ENCODE results near the gene TRIM54. TPM values are rescaled to one million over a fixed set of nuclear protein-coding genes. Genes with fewer than 3 reads are reported as not detected.

The TRIM54 gene, protein sequence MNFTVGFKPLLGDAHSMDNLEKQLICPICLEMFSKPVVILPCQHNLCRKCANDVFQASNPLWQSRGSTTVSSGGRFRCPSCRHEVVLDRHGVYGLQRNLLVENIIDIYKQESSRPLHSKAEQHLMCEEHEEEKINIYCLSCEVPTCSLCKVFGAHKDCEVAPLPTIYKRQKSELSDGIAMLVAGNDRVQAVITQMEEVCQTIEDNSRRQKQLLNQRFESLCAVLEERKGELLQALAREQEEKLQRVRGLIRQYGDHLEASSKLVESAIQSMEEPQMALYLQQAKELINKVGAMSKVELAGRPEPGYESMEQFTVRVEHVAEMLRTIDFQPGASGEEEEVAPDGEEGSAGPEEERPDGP
- total RNA-seq, result 1 to 10 TPM in 1 of 2 donors, under 1 TPM in 1; 0.41 to 2.5 TPM

DNA sequence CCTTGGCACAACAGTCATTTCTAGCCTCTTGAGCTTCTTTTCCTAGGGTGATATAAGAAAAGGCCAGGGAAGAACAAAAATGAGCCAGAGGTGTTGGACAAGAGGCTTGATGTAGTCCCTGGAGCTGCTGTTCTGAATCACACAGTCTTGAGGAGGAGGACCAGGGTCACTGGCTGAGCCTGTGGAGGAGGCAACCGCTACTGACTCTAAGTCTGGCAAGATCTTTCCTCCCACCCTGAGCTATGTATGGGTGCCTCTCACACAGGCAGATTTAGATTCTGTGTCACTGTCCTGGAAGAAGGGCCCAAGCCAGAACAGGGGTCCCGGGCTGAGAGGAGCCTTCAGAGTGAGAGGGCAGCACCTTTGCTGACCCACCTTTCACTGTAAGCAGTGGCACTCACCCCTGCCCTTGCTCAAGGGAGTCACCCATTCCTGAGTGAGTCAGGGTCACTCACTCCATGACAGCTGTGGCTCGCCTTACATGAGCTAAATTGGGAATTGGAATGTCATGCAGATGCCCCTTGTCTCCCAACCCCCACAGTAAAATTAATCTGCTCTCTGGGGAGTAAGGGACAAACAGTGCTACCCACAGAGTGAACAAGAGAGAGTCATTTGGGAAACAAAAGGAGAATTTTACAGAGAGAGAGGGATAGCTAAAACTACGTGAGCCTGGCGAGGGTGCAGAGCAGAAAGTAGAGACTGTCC is at the start of gene TRIM54:
TRIM54 (plus strand) TSS at position 575 of the 705 bp plus-strand sequence. CDS start 303 bp downstream, outside the sequence.
- DNase-seq (ENCODE audit: low spot score), result no peak
- H3K9me3 ChIP-seq, result no peaks in the 10 kb centered on the region
- H3K4me1 ChIP-seq (ENCODE audit: control insufficient read depth in 1 of 2, low read depth in 2 of 2), result peaks cover 0 to 3% of the 10 kb centered on the region in 2 donors
- ATAC-seq (ENCODE audit: insufficient number of reproducible peaks, low FRiP score, low read depth), result no peak
- H3K27me3 ChIP-seq (replicated peaks; ENCODE audit: insufficient read depth), result no peaks in the 10 kb centered on the region
- no peak within 1 kb of the TSS for H3K4me3 ChIP-seq
- no peaks in the 10 kb centered on the region for H3K36me3 ChIP-seq
- TF ChIP-seq, protein P1, sequence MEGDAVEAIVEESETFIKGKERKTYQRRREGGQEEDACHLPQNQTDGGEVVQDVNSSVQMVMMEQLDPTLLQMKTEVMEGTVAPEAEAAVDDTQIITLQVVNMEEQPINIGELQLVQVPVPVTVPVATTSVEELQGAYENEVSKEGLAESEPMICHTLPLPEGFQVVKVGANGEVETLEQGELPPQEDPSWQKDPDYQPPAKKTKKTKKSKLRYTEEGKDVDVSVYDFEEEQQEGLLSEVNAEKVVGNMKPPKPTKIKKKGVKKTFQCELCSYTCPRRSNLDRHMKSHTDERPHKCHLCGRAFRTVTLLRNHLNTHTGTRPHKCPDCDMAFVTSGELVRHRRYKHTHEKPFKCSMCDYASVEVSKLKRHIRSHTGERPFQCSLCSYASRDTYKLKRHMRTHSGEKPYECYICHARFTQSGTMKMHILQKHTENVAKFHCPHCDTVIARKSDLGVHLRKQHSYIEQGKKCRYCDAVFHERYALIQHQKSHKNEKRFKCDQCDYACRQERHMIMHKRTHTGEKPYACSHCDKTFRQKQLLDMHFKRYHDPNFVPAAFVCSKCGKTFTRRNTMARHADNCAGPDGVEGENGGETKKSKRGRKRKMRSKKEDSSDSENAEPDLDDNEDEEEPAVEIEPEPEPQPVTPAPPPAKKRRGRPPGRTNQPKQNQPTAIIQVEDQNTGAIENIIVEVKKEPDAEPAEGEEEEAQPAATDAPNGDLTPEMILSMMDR (IDR thresholded peaks at IDR 0.05), result no peak
- H3K27ac ChIP-seq, result no peak within 1 kb of the TSS

DNA sequence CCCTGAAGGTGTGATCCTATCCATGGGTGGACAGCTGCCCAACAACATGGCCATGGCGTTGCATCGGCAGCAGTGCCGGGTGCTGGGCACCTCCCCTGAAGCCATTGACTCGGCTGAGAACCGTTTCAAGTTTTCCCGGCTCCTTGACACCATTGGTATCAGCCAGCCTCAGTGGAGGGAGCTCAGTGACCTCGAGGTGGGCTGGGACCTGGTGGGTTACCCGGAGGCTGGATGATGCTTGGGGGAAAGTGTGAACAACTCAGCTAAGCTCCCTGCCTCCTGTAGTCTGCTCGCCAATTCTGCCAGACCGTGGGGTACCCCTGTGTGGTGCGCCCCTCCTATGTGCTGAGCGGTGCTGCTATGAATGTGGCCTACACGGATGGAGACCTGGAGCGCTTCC is 48.9 kb upstream of the TRIM54 start:
- H3K4me1 ChIP-seq (ENCODE audit: control insufficient read depth in 1 of 2, low read depth in 2 of 2), result no peaks in the 10 kb centered on the region
- TF ChIP-seq, protein P1 (IDR thresholded peaks at IDR 0.05), result no peak
- no peaks in the 10 kb centered on the region for H3K27me3 ChIP-seq (replicated peaks; ENCODE audit: insufficient read depth)
- H3K4me3 ChIP-seq, result no peak overlapping the region
- no peak for DNase-seq (ENCODE audit: low spot score)
- no peak overlapping the region for H3K27ac ChIP-seq
- peaks cover 61% of the 10 kb centered on the region for H3K36me3 ChIP-seq
- no peaks in the 10 kb centered on the region for H3K9me3 ChIP-seq
- ATAC-seq (ENCODE audit: insufficient number of reproducible peaks, low FRiP score, low read depth), result no peak

DNA sequence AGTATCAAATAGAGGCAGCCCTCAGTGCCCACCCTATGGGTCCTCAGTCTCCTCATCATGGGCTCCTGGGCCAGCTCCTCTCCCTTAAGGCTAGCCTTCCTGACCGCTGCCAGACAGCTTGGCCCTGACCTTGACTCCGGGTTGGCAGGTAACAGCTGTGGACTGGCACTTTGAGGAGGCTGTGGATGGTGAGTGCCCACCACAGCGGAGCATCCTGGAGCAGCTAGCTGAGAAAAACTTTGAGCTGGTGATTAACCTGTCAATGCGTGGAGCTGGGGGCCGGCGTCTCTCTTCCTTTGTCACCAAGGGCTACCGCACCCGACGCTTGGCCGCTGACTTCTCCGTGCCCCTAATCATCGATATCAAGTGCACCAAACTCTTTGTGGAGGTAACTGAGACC is 46.1 kb upstream of the TRIM54 start:
- Histone ChIP-seq H3K4me3 (no peak overlapping the region), H3K4me1 (ENCODE audit: control insufficient read depth in 1 of 2, low read depth in 2 of 2) (no peaks in the 10 kb centered on the region), H3K36me3 (peaks cover 78% of the 10 kb centered on the region), H3K27ac (no peak overlapping the region), H3K9me3 (no peaks in the 10 kb centered on the region), H3K27me3 (replicated peaks; ENCODE audit: insufficient read depth) (no peaks in the 10 kb centered on the region)
- ATAC-seq (ENCODE audit: insufficient number of reproducible peaks, low FRiP score, low read depth), result no peak
- TF ChIP-seq, protein P1 (IDR thresholded peaks at IDR 0.05), result no peak
- no peak for DNase-seq (ENCODE audit: low spot score)

DNA sequence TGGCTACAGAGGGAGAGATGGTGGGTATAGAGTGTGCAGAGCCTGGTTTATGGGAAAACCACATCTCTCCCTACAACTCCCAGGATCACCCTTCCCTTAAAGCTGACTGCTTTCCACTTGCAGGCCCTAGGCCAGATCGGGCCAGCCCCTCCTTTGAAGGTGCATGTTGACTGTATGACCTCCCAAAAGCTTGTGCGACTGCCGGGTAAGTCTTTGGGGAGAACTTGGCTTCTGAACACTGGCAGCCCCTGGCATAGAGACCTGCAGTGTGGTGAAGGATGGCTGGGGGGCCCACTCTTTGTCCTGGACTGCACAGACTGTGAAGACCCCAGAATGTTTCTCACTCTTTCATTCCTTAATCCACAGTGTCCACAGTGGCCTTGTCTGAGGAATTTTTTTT is 45.6 kb upstream of the TRIM54 start:
- DNase-seq (ENCODE audit: low spot score) (no peak), ATAC-seq (ENCODE audit: insufficient number of reproducible peaks, low FRiP score, low read depth) (no peak)
- TF ChIP-seq, protein P1 (IDR thresholded peaks at IDR 0.05), result no peak
- H3K9me3 ChIP-seq, result no peaks in the 10 kb centered on the region
- no peaks in the 10 kb centered on the region for H3K27me3 ChIP-seq (replicated peaks; ENCODE audit: insufficient read depth)
- no peak overlapping the region for H3K27ac ChIP-seq
- H3K36me3 ChIP-seq, result peaks cover 78% of the 10 kb centered on the region
- H3K4me1 ChIP-seq (ENCODE audit: control insufficient read depth in 1 of 2, low read depth in 2 of 2), result no peaks in the 10 kb centered on the region
- no peak overlapping the region for H3K4me3 ChIP-seq

DNA sequence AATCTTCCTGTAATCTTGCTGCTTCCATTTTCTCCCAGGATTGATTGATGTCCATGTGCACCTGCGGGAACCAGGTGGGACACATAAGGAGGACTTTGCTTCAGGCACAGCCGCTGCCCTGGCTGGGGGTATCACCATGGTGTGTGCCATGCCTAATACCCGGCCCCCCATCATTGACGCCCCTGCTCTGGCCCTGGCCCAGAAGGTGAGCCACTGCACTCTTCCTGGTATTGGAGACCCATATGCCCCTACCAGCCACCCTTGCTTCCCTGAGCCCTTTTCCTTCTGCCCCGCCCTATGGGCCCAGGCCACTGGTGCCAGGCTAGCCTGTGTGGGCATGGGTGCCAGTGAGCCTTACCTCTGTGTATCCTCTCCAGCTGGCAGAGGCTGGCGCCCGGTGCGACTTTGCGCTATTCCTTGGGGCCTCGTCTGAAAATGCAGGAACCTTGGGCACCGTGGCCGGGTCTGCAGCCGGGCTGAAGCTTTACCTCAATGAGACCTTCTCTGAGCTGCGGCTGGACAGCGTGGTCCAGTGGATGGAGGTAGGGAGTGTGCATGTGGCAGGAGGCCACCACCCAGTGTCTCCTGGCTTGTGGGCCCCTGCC is 44.8 kb upstream of the TRIM54 start:
- H3K9me3 ChIP-seq, result no peaks in the 10 kb centered on the region
- ATAC-seq (ENCODE audit: insufficient number of reproducible peaks, low FRiP score, low read depth), result no peak
- no peak overlapping the region for H3K4me3 ChIP-seq
- H3K27me3 ChIP-seq (replicated peaks; ENCODE audit: insufficient read depth), result no peaks in the 10 kb centered on the region
- H3K36me3 ChIP-seq, result peaks cover 70% of the 10 kb centered on the region
- H3K4me1 ChIP-seq (ENCODE audit: control insufficient read depth in 1 of 2, low read depth in 2 of 2), result no peaks in the 10 kb centered on the region
- TF ChIP-seq, protein P1 (IDR thresholded peaks at IDR 0.05), result no peak
- no peak for DNase-seq (ENCODE audit: low spot score)
- H3K27ac ChIP-seq, result no peak overlapping the region

All from thoracic aorta (tissue), 2 donors.